Prostate gland (tissue), 2 donors: ENCODE data around the gene RAB25. TPM values are rescaled to one million over a fixed set of nuclear protein-coding genes. Genes with fewer than 3 reads are reported as not detected.

Source experiments
- DNase-seq: peaks from one replicate; pipeline ENCODE4 v3.0.0-alpha.2; 2019; ENCODE audit warnings: low spot score
- H3K27ac ChIP-seq, 2 donors: fragments of 200-600 bp; sonication (generic); 2 replicates each; pipeline ENCODE4 v1.5.1; 2017 to 2019
- H3K27me3 ChIP-seq: fragments of 200-600 bp; sonication (generic); replicated peaks from 2 replicates; pipeline ENCODE4 v1.5.1; 2019; ENCODE audit not compliant: insufficient read depth
- H3K36me3 ChIP-seq, 2 donors: fragments of 200-600 bp; sonication (generic); 1 replicate in 1 of 2; 2 replicates in 1 of 2; pipeline versions ENCODE4 v1.5.1 to v1.8.1; 2017 to 2019
- H3K4me1 ChIP-seq: fragments of 200-600 bp; sonication (generic); replicated peaks from 2 replicates; pipeline ENCODE4 v1.5.1; 2019
- H3K4me3 ChIP-seq, 2 donors: fragments of 200-600 bp; sonication (generic); 2 replicates each; pipeline ENCODE4 v1.5.1; 2017 to 2019
- H3K9me3 ChIP-seq: fragments of 200-600 bp; sonication (generic); 2 replicates; pipeline ENCODE4 v1.5.1; 2017
- CTCF ChIP-seq, 4 experiments: fragments of 200-600 bp in 2 of 4; fragments of 450-650 bp in 2 of 4; sonication (generic) in 2 of 4; IDR thresholded peaks; 1 replicate in 3 of 4; 2 replicates in 1 of 4; pipeline ENCODE4 v1.5.1; 2016 to 2019; ENCODE audit warnings: antibody characterized with exemption in 4 of 4, mild to moderate bottlenecking in 2 of 4, moderate library complexity in 2 of 4
- POLR2A ChIP-seq: fragments of 450-650 bp; IDR thresholded peaks from one replicate; pipeline ENCODE4 v1.6.1; 2016; ENCODE audit warnings: antibody characterized with exemption, mild to moderate bottlenecking
- POLR2AphosphoS5 ChIP-seq: sonication (generic); formaldehyde crosslinking; IDR thresholded peaks from one replicate; pipeline ENCODE4 v1.6.1; 2017; ENCODE audit warnings: antibody characterized with exemption
- WGBS: methylation state at CpG from one replicate; pipeline ENCODE4 v1.1.5; 2018; 5-methylcytosine and 5-hydroxymethylcytosine counted together
- intact Hi-C: fragments of 100-400 bp; cut with DNase I; formaldehyde crosslinking; loops from one replicate; pipeline ENCODE4 v1.14.2; 2022
- total RNA-seq, 2 donors: library from RNA; depleted of rRNA; stranded (reverse); fragments of >200 nt; gene quantifications; one replicate each; pipeline ENCODE4 v1.1.0, GENCODE V29; 2016

Gene RAB25
- total RNA-seq, 2 donors from 2014 or later, result 33.5 to 100 TPM

- no peaks in the 10 kb centered on the region for H3K4me1 ChIP-seq
- no peaks in the 10 kb centered on the region for H3K27me3 ChIP-seq
- H3K36me3 ChIP-seq, result no peaks in the 10 kb centered on the region
- no peak for DNase-seq
- no peaks in the 10 kb centered on the region for H3K9me3 ChIP-seq
- H3K4me3 ChIP-seq, result no peak overlapping the region
- intact Hi-C loops, result loop anchor here (1.0 to 5.0 kb wide), 2 partner anchors 33 to 115 kb away; partner anchors contain the start of gene PMF1
- 86% methylated on average over 9 of the region's 9 CpGs for WGBS
- H3K27ac ChIP-seq, result no peak overlapping the region
- TF ChIP-seq CTCF (IDR thresholded peaks at IDR 0.05) (no peak), POLR2AphosphoS5 (no peak), POLR2A (no peak)
Observed at GRCh38 chr1:156097499-156098178, 36.7 kb downstream of the RAB25 start.

GRCh38 chr1:156098784-156099183 is 37.8 kb downstream of the RAB25 start:
- WGBS, result 77% methylated on average over 2 of the region's 2 CpGs
- Histone ChIP-seq H3K27ac (no peak overlapping the region), H3K4me1 (peaks cover 3% of the 10 kb centered on the region), H3K4me3 (no peak overlapping the region), H3K9me3 (no peaks in the 10 kb centered on the region), H3K27me3 (no peaks in the 10 kb centered on the region), H3K36me3 (no peaks in the 10 kb centered on the region)
- DNase-seq, result no peak
- intact Hi-C loops, result loop anchor here (5.0 kb wide), 1 partner anchor 114 kb away; the partner anchor contains the start of gene PMF1
- no peak for TF ChIP-seq POLR2A

GRCh38 chr1:156099282-156099681 is 38.3 kb downstream of the RAB25 start:
- H3K4me3 ChIP-seq, result no peak overlapping the region
- no peak overlapping the region for H3K27ac ChIP-seq
- WGBS, result 69% methylated on average over 3 of the region's 3 CpGs
- H3K36me3 ChIP-seq, result no peaks in the 10 kb centered on the region
- intact Hi-C loops, result loop anchor here (5.0 kb wide), 1 partner anchor 113 kb away; the partner anchor contains the start of gene PMF1
- no peak for DNase-seq
- no peaks in the 10 kb centered on the region for H3K9me3 ChIP-seq
- H3K4me1 ChIP-seq, result peaks cover 8% of the 10 kb centered on the region
- H3K27me3 ChIP-seq, result no peaks in the 10 kb centered on the region
- TF ChIP-seq POLR2A, result no peak
- TF ChIP-seq POLR2AphosphoS5, result no peak
- no peak for TF ChIP-seq CTCF (IDR thresholded peaks at IDR 0.05)

GRCh38 chr1:156100205-156100995 is 39.4 kb downstream of the RAB25 start:
- Histone ChIP-seq H3K9me3 (no peaks in the 10 kb centered on the region), H3K4me3 (no peak overlapping the region), H3K36me3 (no peaks in the 10 kb centered on the region), H3K27me3 (no peaks in the 10 kb centered on the region), H3K27ac (no peak overlapping the region), H3K4me1 (peaks cover 18% of the 10 kb centered on the region)
- intact Hi-C loops, result no loop called here
- WGBS, result 37% methylated on average over 4 of the region's 4 CpGs
- TF ChIP-seq POLR2AphosphoS5 (no peak), POLR2A (no peak), CTCF (IDR thresholded peaks at IDR 0.05) (no peak)
- DNase-seq, result no peak

- H3K4me1 ChIP-seq, result peaks cover 26% of the 10 kb centered on the region
Observed at GRCh38 chr1:156101880-156102279, 40.9 kb downstream of the RAB25 start.

More at GRCh38 chr1:156101880-156102279, 40.9 kb downstream of the RAB25 start:
- no peak overlapping the region for H3K27ac ChIP-seq
- no peaks in the 10 kb centered on the region for H3K36me3 ChIP-seq
- DNase-seq, result no peak
- no peaks in the 10 kb centered on the region for H3K27me3 ChIP-seq
- H3K4me3 ChIP-seq, result no peak overlapping the region
- TF ChIP-seq POLR2AphosphoS5, result no peak
- no peak for TF ChIP-seq POLR2A
- no peak for TF ChIP-seq CTCF (IDR thresholded peaks at IDR 0.05)
- 52% methylated on average over 6 of the region's 6 CpGs for WGBS
- intact Hi-C loops, result no loop called here
- no peaks in the 10 kb centered on the region for H3K9me3 ChIP-seq
